RPMI7951 (cell line): ENCODE measurements around the gene RANBP3. TPM values are rescaled to one million over a fixed set of nuclear protein-coding genes. Genes with fewer than 3 reads are reported as not detected.
"Not testable (repeated sequence)": the region's sequence is repeated elsewhere in the genome, so short reads cannot be mapped to it uniquely, and the experiment has no call there.

Experiments used
- DNase-seq: peaks from one replicate; pipeline ENCODE4 v3.0.0-alpha.2; 2012; ENCODE audit warnings: low read depth
- total RNA-seq: library from RNA; depleted of rRNA; stranded (reverse); fragments of >200 nt; shearing (Covaris generic); gene quantifications from 2 replicates; pipeline ENCODE4 v1.2.3, GENCODE V29; 2014; rRNA removed

Gene RANBP3
- total RNA-seq, 1 experiment from 2014 or later, result 54.9 TPM

GRCh38 chr19:5883157-5883873 lies 94.6 kb downstream of the RANBP3 start:
- not testable (repeated sequence) for DNase-seq

- peak; percentile 15 for DNase-seq
Observed at GRCh38 chr19:5882421-5882968, 95.4 kb downstream of the RANBP3 start.

GRCh38 chr19:5881543-5882299 lies 96.2 kb downstream of the RANBP3 start:
- no peak for DNase-seq

- DNase-seq, result peak; percentile 28
Observed at GRCh38 chr19:5880604-5881078, 97.3 kb downstream of the RANBP3 start.

GRCh38 chr19:5880196-5880595 lies 97.7 kb downstream of the RANBP3 start:
- DNase-seq, result no peak

- DNase-seq, result no peak
Observed at GRCh38 chr19:5877882-5878281, 100.1 kb downstream of the RANBP3 start.

- DNase-seq, result no peak
Observed at GRCh38 chr19:5877427-5877826, 100.5 kb downstream of the RANBP3 start.

GRCh38 chr19:5874496-5874895 lies 103.4 kb downstream of the RANBP3 start:
- DNase-seq, result peak; percentile 65

GRCh38 chr19:5873617-5874199 lies 104.2 kb downstream of the RANBP3 start:
- no peak for DNase-seq

GRCh38 chr19:5870986-5871394 lies 107.0 kb downstream of the RANBP3 start:
- DNase-seq, result no peak

GRCh38 chr19:5867201-5868136 lies 110.5 kb downstream of the RANBP3 start:
- no peak for DNase-seq

Other genes with a start within 250 kb of the RANBP3 start
- 0.48 and 0.68 TPM in 2 replicates for gene PRR22, start 193.4 kb downstream of the RANBP3 start, total RNA-seq
- 24.5 and 35.3 TPM in 2 replicates for gene DUS3L, start 187.0 kb downstream of the RANBP3 start, total RNA-seq
- gene NRTN, start 173.1 kb downstream of the RANBP3 start, total RNA-seq, result not detected in 2 replicates
- gene FUT6, start 138.4 kb downstream of the RANBP3 start, total RNA-seq, result not detected in 2 replicates
- gene FUT3, start 126.7 kb downstream of the RANBP3 start, total RNA-seq, result not detected in 2 replicates
- gene FUT5, start 107.6 kb downstream of the RANBP3 start, total RNA-seq, result not detected in 2 replicates
- 470 and 521 TPM in 2 replicates for gene NDUFA11, start 74.3 kb downstream of the RANBP3 start, total RNA-seq
- gene VMAC, start 73.3 kb downstream of the RANBP3 start, total RNA-seq, result 1.4 and 1.5 TPM in 2 replicates
- gene CAPS, start 63.9 kb downstream of the RANBP3 start, total RNA-seq, result 1.6 and 1.8 TPM in 2 replicates
- gene RFX2, start 132.4 kb upstream of the RANBP3 start, total RNA-seq, result 5.1 and 7.3 TPM in 2 replicates
- gene ACSBG2, start 157.5 kb upstream of the RANBP3 start, total RNA-seq, result not detected in 2 replicates